A549 treated with Mapracorat at 1 μM for 4 hours (cell line): ENCODE results near the gene MYO19. TPM values are rescaled to one million over a fixed set of nuclear protein-coding genes. Genes with fewer than 3 reads are reported as not detected.

Experiments used
- total RNA-seq: library from RNA; stranded (reverse); fragments of 200-300 nt; extraction: Qiagen RNA extraction; gene quantifications from 5 replicates; pipeline ENCODE4 v1.2.3, GENCODE V29; 2022

MYO19 gene, protein sequence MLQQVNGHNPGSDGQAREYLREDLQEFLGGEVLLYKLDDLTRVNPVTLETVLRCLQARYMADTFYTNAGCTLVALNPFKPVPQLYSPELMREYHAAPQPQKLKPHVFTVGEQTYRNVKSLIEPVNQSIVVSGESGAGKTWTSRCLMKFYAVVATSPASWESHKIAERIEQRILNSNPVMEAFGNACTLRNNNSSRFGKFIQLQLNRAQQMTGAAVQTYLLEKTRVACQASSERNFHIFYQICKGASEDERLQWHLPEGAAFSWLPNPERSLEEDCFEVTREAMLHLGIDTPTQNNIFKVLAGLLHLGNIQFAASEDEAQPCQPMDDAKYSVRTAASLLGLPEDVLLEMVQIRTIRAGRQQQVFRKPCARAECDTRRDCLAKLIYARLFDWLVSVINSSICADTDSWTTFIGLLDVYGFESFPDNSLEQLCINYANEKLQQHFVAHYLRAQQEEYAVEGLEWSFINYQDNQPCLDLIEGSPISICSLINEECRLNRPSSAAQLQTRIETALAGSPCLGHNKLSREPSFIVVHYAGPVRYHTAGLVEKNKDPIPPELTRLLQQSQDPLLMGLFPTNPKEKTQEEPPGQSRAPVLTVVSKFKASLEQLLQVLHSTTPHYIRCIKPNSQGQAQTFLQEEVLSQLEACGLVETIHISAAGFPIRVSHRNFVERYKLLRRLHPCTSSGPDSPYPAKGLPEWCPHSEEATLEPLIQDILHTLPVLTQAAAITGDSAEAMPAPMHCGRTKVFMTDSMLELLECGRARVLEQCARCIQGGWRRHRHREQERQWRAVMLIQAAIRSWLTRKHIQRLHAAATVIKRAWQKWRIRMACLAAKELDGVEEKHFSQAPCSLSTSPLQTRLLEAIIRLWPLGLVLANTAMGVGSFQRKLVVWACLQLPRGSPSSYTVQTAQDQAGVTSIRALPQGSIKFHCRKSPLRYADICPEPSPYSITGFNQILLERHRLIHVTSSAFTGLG
- total RNA-seq: 52.5 to 64.3 TPM (median 58.7 TPM) in 5 replicates

DNA sequence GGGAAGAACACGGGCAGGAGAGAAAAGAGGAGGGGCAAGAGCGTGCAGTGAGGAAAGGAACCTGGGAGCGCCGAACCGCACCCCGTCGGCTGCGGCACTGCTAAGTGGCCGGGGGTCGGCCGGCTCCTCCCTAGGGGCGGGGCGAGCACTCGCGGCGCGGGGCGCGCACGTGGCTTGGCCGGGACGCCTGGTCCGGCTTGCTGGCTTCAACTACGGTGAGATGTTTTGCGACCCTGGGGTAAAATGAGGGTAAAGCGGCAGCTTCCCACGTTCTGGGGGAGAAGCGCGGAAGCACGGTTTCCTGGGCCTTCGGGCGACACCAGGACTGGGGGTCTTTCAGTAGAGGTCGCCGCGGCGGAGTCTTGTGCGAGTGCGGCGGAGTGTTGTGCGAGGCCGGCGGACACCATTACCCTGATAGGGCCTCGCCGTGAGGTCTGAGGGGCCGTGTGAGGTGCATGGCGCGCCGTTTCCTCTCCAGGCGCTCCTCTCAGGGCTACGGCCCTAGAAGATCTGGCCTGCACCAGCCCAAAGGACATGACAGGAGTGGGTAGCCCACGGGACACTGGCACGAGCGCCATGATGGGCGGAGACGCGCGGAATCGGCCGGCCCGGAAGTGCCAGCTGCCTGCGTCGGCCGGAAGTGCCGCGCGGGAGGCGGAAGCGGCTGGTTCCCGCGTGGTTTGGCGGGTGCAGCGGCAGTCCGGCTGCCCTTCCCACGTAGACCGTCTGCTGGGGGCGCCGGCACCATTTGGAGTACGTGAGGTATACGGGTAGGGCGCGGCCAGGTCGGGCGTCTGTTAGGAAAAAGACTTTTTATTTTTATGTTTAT lies at the start of gene MYO19, which contains the start of gene PIGW:
Gene MYO19 (minus strand): TSS at position 29 of the 829 bp plus-strand sequence. CDS start 2,330 bp downstream, outside the sequence.
Gene PIGW (plus strand): TSS at position 148 of the 829 bp plus-strand sequence. CDS start 2,115 bp downstream, outside the sequence.

DNA sequence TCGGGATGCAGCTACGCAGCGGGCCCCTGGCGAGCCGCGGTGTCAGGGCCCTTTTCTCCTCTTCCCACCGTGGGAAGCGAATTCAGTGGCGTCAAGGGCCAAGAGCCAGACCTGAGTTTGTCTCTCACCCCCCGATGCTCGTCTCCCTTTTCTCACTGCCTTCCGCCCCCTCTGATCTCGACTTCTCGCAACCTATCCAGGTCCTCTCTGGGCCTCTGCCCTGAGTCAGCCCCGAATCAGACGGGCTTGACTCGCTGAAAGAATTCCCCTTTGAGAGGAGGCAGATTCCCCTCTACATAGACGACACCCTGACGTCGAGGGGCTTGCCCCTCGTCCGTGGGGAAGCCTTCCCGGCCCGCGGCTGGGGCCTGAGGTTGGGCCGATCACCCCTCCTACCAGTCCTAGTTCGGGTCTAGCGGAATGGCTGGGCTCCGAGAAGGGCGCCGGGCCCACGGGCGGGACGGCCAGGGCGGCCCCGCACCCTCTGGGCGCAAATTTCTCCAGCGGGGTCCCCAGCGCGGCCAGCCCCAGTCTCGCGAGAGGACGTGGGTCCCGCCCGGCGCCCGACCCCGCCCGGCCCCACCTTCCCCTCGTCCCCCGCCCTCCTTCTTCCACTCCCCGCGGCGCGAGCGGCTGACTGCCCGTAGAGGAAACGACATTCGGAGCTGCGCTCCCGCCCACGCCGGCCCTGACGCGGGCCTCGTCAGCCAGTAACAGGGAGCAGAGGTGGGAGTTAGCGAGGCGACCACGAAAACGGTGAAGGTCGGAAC lies 9.8 kb upstream of the MYO19 start, which contains the start of gene GGNBP2:
Gene GGNBP2 (plus strand): TSS at position 613 of the 770 bp plus-strand sequence. CDS start 806 bp downstream, outside the sequence.

DNA sequence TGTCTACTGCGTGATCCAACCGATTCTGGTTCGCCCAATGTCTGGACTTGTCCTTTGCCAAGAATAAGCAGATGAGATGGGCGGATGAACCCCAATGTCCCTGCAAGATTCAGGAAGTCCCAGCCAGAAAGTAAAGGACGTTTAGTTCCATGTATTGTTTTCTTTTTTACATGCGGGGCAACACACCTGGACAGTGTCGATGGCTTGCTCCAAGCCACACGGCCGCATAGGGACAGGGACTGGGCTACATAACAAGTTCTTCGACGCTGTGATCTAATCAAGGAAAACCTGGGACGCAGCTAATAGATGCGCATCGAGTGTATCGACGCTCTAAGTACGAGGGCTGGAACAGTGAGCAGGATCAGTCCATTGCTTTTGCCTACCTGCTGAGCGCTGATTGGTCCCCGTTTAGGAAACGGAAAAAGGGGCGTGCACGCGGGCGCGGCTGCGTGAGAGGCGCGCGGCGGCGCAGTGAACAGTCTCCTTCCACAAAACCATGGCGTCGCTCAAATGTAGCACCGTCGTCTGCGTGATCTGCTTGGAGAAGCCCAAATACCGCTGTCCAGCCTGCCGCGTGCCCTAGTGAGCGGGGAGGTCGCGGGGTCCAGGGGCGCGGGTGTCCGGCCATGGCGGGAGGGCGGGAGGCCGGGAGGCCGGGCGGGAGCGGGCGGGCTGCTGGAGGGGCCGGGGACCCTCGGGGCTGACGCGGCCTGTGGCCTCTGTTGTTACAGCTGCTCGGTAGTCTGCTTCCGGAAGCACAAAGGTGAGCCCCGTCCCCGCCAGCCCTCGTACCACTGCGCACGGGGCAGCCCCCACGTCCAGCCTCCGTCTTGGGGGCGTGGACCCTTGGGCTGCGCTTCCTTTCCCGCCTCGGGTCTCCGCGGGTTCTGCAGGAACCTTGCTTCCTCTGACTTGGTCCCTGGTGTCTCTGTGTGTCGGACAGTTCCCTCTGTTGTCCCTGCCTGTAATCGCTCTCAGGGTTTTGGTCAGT lies 48.2 kb downstream of the MYO19 start, which contains the start of gene ZNHIT3:
Gene ZNHIT3 (plus strand): TSS at position 478 of the 991 bp plus-strand sequence. CDS start 19 bp downstream, at position 497.

Other genes starting within 250 kb of the MYO19 start
- 0.12 TPM in 1 of 5 replicates, not detected in the others for gene TBC1D3G, start 211.0 kb downstream of the MYO19 start, total RNA-seq
- not detected in 5 replicates for gene TBC1D3H, start 146.4 kb downstream of the MYO19 start, total RNA-seq
- gene ZNHIT3, start 48.2 kb downstream of the MYO19 start, total RNA-seq: 78.6 to 91.5 TPM (median 84.4 TPM) in 5 replicates
- 23.0 to 26.2 TPM (median 23.2 TPM) in 5 replicates for gene PIGW, start 119 bp upstream of the MYO19 start, total RNA-seq
- 59.6 to 69.1 TPM (median 66.3 TPM) in 5 replicates for gene GGNBP2, start 10.1 kb upstream of the MYO19 start, total RNA-seq
- 5.5 to 10.2 TPM (median 8.6 TPM) in 5 replicates for gene DHRS11, start 57.0 kb upstream of the MYO19 start, total RNA-seq
- 9.7 to 16.5 TPM (median 15.2 TPM) in 5 replicates for gene MRM1, start 66.7 kb upstream of the MYO19 start, total RNA-seq